ENCODE data around the gene CISTR.

CISTR gene

GRCh38 chr12:53743266-53744129 lies 8.3 kb downstream of the CISTR start:
- Mint-ChIP-seq H3K36me3 (ENCODE audit: low read depth) (no peaks in the 10 kb centered on the region), H3K27ac (no peak overlapping the region), H3K9me3 (no peaks in the 10 kb centered on the region), H3K27me3 (peaks cover 54% of the 10 kb centered on the region), H3K4me3 (peak overlapping the region; percentile 48), H3K4me1 (ENCODE audit: low read depth) (peaks cover 30% of the 10 kb centered on the region)
- peak; percentile 76 for DNase-seq

GRCh38 chr12:53740130-53740491 lies 11.7 kb downstream of the CISTR start:
- Mint-ChIP-seq H3K9me3 (no peaks in the 10 kb centered on the region), H3K4me1 (ENCODE audit: low read depth) (peaks cover 21% of the 10 kb centered on the region), H3K4me3 (no peak overlapping the region), H3K27me3 (peaks cover 63% of the 10 kb centered on the region), H3K36me3 (ENCODE audit: low read depth) (no peaks in the 10 kb centered on the region), H3K27ac (no peak overlapping the region)
- no peak for DNase-seq

GRCh38 chr12:53739214-53740129 lies 12.3 kb downstream of the CISTR start:
- Mint-ChIP-seq H3K27ac (no peak overlapping the region), H3K4me3 (peak overlapping the region; percentile 48), H3K27me3 (peaks cover 59% of the 10 kb centered on the region), H3K4me1 (ENCODE audit: low read depth) (peaks cover 21% of the 10 kb centered on the region), H3K36me3 (ENCODE audit: low read depth) (no peaks in the 10 kb centered on the region), H3K9me3 (no peaks in the 10 kb centered on the region)
- DNase-seq: peak; percentile 44

GRCh38 chr12:53738406-53739213 lies 13.2 kb downstream of the CISTR start:
- peaks cover 27% of the 10 kb centered on the region for H3K4me1 Mint-ChIP-seq (ENCODE audit: low read depth)

DNA sequence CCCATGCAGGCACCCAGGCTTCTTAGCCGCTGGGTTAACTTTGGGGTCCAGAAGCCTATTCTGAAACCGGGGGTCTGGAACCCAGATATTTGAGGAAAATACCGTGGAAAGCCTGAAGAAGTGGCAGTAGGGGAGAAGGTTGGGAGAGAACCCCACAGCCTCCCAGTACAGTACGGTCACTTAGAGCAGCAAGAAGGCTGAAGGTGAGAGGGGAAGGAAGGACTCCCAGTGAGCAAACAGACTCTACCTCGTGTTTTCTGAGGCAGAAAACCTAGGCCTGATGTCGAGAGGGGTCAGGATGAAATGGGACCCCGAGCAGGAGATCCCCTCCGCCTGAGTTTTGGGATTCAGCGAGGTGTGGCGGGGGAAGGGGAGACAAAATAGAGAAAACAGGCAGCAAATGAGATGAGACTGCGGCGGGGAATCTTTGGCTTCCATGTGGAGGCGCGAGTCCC lies 13.8 kb downstream of the CISTR start:
- Mint-ChIP-seq H3K9me3 (no peaks in the 10 kb centered on the region), H3K36me3 (ENCODE audit: low read depth) (no peaks in the 10 kb centered on the region), H3K4me3 (peak overlapping the region; percentile 23), H3K27me3 (peaks cover 47% of the 10 kb centered on the region), H3K4me1 (ENCODE audit: low read depth) (peaks cover 23% of the 10 kb centered on the region), H3K27ac (no peak overlapping the region)
- no peak for DNase-seq

More at GRCh38 chr12:53738406-53739213, 13.2 kb downstream of the CISTR start:
- peak overlapping the region; percentile 48 for H3K4me3 Mint-ChIP-seq
- no peaks in the 10 kb centered on the region for H3K36me3 Mint-ChIP-seq (ENCODE audit: low read depth)
- H3K27ac Mint-ChIP-seq: no peak overlapping the region
- peaks cover 53% of the 10 kb centered on the region for H3K27me3 Mint-ChIP-seq
- peak; percentile 68 for DNase-seq
- no peaks in the 10 kb centered on the region for H3K9me3 Mint-ChIP-seq

- H3K27me3 Mint-ChIP-seq: peaks cover 39% of the 10 kb centered on the region
- no peaks in the 10 kb centered on the region for H3K36me3 Mint-ChIP-seq (ENCODE audit: low read depth)
- DNase-seq: no peak
- H3K4me1 Mint-ChIP-seq (ENCODE audit: low read depth): peaks cover 23% of the 10 kb centered on the region
- H3K9me3 Mint-ChIP-seq: no peaks in the 10 kb centered on the region
- no peak overlapping the region for H3K27ac Mint-ChIP-seq
- H3K4me3 Mint-ChIP-seq: no peak overlapping the region
These were observed 14.5 kb downstream of the CISTR start for GRCh38 chr12:53737093-53737808.

DNA sequence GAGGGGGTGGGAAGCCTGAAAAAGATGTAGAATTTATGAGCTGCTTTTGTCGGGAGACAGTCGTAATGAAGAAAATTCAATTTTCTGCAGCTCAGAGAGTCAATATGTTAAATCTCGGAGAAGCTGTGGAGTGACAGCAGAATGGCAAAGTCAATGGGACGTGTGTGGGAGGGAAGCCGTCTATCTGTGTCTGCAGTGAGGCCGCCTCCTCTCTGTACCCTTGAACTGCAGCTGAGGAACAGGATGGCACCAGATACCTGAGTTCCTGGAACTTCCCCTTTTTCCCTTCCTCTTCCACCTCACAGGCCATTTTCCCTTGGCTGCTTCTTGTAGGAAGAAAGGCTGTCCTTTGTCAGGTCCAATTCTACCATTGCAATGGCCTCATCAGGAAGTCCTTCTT lies 15.2 kb downstream of the CISTR start:
- Mint-ChIP-seq H3K4me3 (no peak overlapping the region), H3K27me3 (peaks cover 36% of the 10 kb centered on the region), H3K9me3 (no peaks in the 10 kb centered on the region), H3K27ac (no peak overlapping the region), H3K4me1 (ENCODE audit: low read depth) (peaks cover 23% of the 10 kb centered on the region), H3K36me3 (ENCODE audit: low read depth) (no peaks in the 10 kb centered on the region)
- no peak for DNase-seq

GRCh38 chr12:53735556-53735955 lies 16.2 kb downstream of the CISTR start:
- no peak overlapping the region for H3K4me3 Mint-ChIP-seq
- H3K27ac Mint-ChIP-seq: no peak overlapping the region
- H3K36me3 Mint-ChIP-seq (ENCODE audit: low read depth): no peaks in the 10 kb centered on the region
- peaks cover 23% of the 10 kb centered on the region for H3K4me1 Mint-ChIP-seq (ENCODE audit: low read depth)
- no peak for DNase-seq
- peaks cover 36% of the 10 kb centered on the region for H3K27me3 Mint-ChIP-seq
- H3K9me3 Mint-ChIP-seq: no peaks in the 10 kb centered on the region

DNA sequence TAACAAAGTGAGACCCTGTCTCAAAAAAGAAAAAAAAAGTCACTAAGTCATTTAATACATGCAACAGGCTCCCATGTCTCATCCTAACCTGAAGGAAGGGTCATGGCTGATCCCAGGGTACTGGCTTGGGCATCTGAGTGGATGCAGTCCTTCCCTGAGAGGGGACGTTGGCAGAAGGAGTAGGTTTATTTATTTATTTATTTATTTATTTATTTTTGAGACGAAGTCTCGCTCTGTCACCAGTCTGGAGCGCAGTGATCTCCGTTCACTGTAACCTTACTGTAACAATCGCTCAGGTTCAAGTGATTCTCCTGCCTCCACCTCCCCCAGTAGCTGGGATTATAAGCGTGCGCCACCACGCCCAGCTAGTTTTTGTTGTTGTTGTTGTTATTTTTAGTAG lies 17.4 kb downstream of the CISTR start:
- DNase-seq: no peak
- no peak overlapping the region for H3K4me3 Mint-ChIP-seq
- no peaks in the 10 kb centered on the region for H3K9me3 Mint-ChIP-seq
- H3K4me1 Mint-ChIP-seq (ENCODE audit: low read depth): peaks cover 20% of the 10 kb centered on the region
- H3K27ac Mint-ChIP-seq: no peak overlapping the region
- H3K27me3 Mint-ChIP-seq: peaks cover 33% of the 10 kb centered on the region
- no peaks in the 10 kb centered on the region for H3K36me3 Mint-ChIP-seq (ENCODE audit: low read depth)

DNA sequence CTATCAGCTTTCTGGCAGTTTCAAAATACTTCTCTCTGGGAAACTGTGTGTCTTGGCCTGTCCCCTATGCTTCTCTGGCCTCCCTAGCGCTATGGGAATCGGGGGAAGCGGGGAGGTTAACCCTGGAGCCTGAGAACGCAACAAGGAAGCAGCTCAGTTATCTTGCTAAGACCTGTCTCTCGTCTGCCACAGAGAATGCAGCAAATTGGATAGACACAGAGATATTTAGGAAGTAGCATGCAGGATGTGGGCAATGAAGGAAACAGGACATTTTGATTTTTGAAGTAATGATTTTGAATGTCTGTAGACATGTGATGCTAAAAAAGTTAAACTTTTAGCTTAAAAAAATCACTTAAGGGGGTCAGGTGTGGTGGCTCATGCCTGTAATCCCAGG lies 18.0 kb downstream of the CISTR start:
- Mint-ChIP-seq H3K36me3 (ENCODE audit: low read depth) (no peaks in the 10 kb centered on the region), H3K4me3 (no peak overlapping the region), H3K27me3 (peaks cover 26% of the 10 kb centered on the region), H3K9me3 (no peaks in the 10 kb centered on the region), H3K4me1 (ENCODE audit: low read depth) (peaks cover 14% of the 10 kb centered on the region), H3K27ac (no peak overlapping the region)
- DNase-seq: no peak

- H3K9me3 Mint-ChIP-seq: no peaks in the 10 kb centered on the region
- no peak overlapping the region for H3K27ac Mint-ChIP-seq
- peaks cover 23% of the 10 kb centered on the region for H3K27me3 Mint-ChIP-seq
- no peak for DNase-seq
- H3K4me3 Mint-ChIP-seq: no peak overlapping the region
- peaks cover 11% of the 10 kb centered on the region for H3K4me1 Mint-ChIP-seq (ENCODE audit: low read depth)
- H3K36me3 Mint-ChIP-seq (ENCODE audit: low read depth): no peaks in the 10 kb centered on the region
These were observed 18.6 kb downstream of the CISTR start for GRCh38 chr12:53733051-53733806.

DNA sequence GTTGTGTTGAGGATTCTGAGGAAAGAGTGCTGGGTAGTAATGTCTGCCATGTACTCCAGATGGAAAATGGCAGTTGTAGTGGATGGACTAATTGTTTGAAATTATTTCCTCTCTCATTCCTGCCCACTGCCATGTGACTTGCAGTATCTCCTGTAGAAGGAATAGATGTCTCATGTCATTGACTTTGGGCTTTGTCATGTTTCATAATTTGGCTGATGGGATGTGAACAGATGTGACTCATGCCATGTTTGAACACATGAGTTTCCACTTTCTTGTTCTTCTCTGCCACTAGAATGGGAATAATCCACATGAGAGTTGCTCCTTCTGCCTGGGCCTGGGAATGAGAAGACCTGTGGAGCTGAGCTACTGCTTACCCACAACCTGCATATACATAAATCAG lies 22.1 kb downstream of the CISTR start:
- no peaks in the 10 kb centered on the region for H3K9me3 Mint-ChIP-seq
- DNase-seq: no peak
- no peak overlapping the region for H3K27ac Mint-ChIP-seq
- H3K4me3 Mint-ChIP-seq: no peak overlapping the region
- peaks cover 2% of the 10 kb centered on the region for H3K36me3 Mint-ChIP-seq (ENCODE audit: low read depth)
- no peaks in the 10 kb centered on the region for H3K27me3 Mint-ChIP-seq
- H3K4me1 Mint-ChIP-seq (ENCODE audit: low read depth): peaks cover 29% of the 10 kb centered on the region

DNA sequence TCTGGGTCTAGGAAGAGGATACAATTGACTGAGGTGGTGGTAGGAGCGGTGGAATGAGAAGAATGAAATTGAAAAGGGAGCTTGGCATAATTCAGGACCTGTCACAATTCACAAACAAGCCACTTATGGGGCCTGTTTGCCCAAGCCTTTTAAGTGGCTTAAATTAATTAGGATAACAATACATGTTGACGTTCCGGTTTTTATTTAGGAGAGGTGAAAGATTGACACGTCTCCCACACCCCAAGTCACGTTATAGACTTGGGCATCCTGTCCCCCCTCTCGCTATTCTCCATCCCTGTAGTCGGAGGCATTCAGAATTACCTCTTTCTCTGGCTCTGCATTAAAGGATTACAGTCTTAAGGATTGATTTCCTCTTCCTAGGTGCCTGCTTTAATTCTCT lies 23.6 kb downstream of the CISTR start:
- peaks cover 22% of the 10 kb centered on the region for H3K4me1 Mint-ChIP-seq (ENCODE audit: low read depth)
- H3K9me3 Mint-ChIP-seq: no peaks in the 10 kb centered on the region
- peak overlapping the region; percentile 93 for H3K27ac Mint-ChIP-seq
- peaks cover 8% of the 10 kb centered on the region for H3K36me3 Mint-ChIP-seq (ENCODE audit: low read depth)
- H3K4me3 Mint-ChIP-seq: peak overlapping the region; percentile 88
- DNase-seq: no peak
- H3K27me3 Mint-ChIP-seq: no peaks in the 10 kb centered on the region
